AG09319 (cell line): Measurements from ENCODE around the gene NFKB1.

Source experiments
- DNase-seq: peaks from one replicate; pipeline ENCODE4 v3.0.0-alpha.2; 2010; ENCODE audit warnings: low read depth; ENCODE audit errors: extremely low read depth
- CTCF ChIP-seq: IDR thresholded peaks from 2 replicates; pipeline ENCODE4 v1.5.1; 2011; ENCODE audit warnings: low read depth, mild to moderate bottlenecking, inconsistent platforms, low read length, moderate library complexity

Gene NFKB1

GRCh38 chr4:102641793-102642192 lies 140.6 kb downstream of the NFKB1 start:
- DNase-seq = no peak
- TF ChIP-seq CTCF = no peak

- TF ChIP-seq CTCF = no peak
- DNase-seq = no peak
Measured at GRCh38 chr4:102642631-102643298, 141.6 kb downstream of the NFKB1 start.

- no peak for DNase-seq
- TF ChIP-seq CTCF = no peak
Measured at GRCh38 chr4:102647117-102647516, 146.0 kb downstream of the NFKB1 start.

- DNase-seq = no peak
- no peak for TF ChIP-seq CTCF
Measured at GRCh38 chr4:102657206-102657605, 156.0 kb downstream of the NFKB1 start.

GRCh38 chr4:102663073-102663472 lies 161.9 kb downstream of the NFKB1 start:
- no peak for TF ChIP-seq CTCF
- no peak for DNase-seq

GRCh38 chr4:102665527-102665926 lies 164.4 kb downstream of the NFKB1 start:
- no peak for DNase-seq
- TF ChIP-seq CTCF = no peak
